Measurements from ENCODE around the gene PLCB3.
"Not testable (repeated sequence)": the region's sequence is repeated elsewhere in the genome, so short reads cannot be mapped to it uniquely, and the experiment has no call there.

The PLCB3 gene

GRCh38 chr11:64306563-64306875 is 55.2 kb downstream of the PLCB3 start:
- no peak for DNase-seq

- DNase-seq: no peak
Measured at GRCh38 chr11:64306876-64307622, 55.7 kb downstream of the PLCB3 start.

- not testable (repeated sequence) for DNase-seq
Measured at GRCh38 chr11:64307795-64308194, 56.5 kb downstream of the PLCB3 start.

GRCh38 chr11:64312947-64313346 is 61.6 kb downstream of the PLCB3 start:
- DNase-seq: no peak

GRCh38 chr11:64313491-64314145 is 62.3 kb downstream of the PLCB3 start:
- no peak for DNase-seq

GRCh38 chr11:64314146-64314804 is 62.9 kb downstream of the PLCB3 start:
- DNase-seq: no peak

- DNase-seq: no peak
Measured at GRCh38 chr11:64314805-64315561, 63.7 kb downstream of the PLCB3 start.

GRCh38 chr11:64315667-64316526 is 64.6 kb downstream of the PLCB3 start:
- DNase-seq: not testable (repeated sequence)

GRCh38 chr11:64316672-64317324 is 65.5 kb downstream of the PLCB3 start:
- DNase-seq: no peak

GRCh38 chr11:64317325-64317960 is 66.1 kb downstream of the PLCB3 start, which contains the start of gene TRMT112:
TSS of gene TRMT112 (minus strand) at chr11:64317559. CDS start at chr11:64317526, 33 bp downstream.
- peak; percentile 95 for DNase-seq

GRCh38 chr11:64317961-64318765 is 66.8 kb downstream of the PLCB3 start, which contains the start of gene PRDX5:
TSS of gene PRDX5 (plus strand) at chr11:64318121. CDS start at chr11:64318216, 95 bp downstream.
- DNase-seq: peak; percentile 79

Data from NCI-H1694 (cell line).